HepG2 (cell line): ENCODE results near the gene ANKS6. TPM values are rescaled to one million over a fixed set of nuclear protein-coding genes. Genes with fewer than 3 reads are reported as not detected.

Source experiments
- ATAC-seq: fragments of 200-7000 bp; cut with Tn5 transposase; 3 replicates; pipeline ENCODE4 v1.9.1; 2020; ENCODE audit warnings: mild to moderate bottlenecking, moderate library complexity
- Bru-seq: library from RNA; stranded (reverse); fragments of 400-500 nt; gene quantifications from one replicate; lab custom pipeline; 2021; lab: Mats Ljungman, UMichigan
- BruChase-seq, 2 experiments: library from RNA; stranded (reverse); fragments of 400-500 nt; gene quantifications; one replicate each; lab custom pipeline; 2021; lab: Mats Ljungman, UMichigan
- BruUV-seq: library from RNA; stranded (reverse); fragments of 400-500 nt; replicated peaks from 2 replicates; lab custom pipeline; 2021; lab: Mats Ljungman, UMichigan
- CTCF ChIA-PET: fragments of 300-600 bp; formaldehyde crosslinking; extraction: SDS; loops from one replicate; lab custom pipeline; 2021; ENCODE audit warnings: low total read pairs, inconsistent platforms, low intra/inter-chr PET ratio; lab: Yijun Ruan, JAX
- POLR2A ChIA-PET: fragments of 350-600 bp; sonication (Branson Sonifier 250); formaldehyde crosslinking; loops from one replicate; lab custom pipeline; 2020; ENCODE audit warnings: antibody characterized with exemption, inconsistent platforms; lab: Yijun Ruan, JAX
- DNase-seq: peaks from one replicate; pipeline ENCODE4 v3.0.0-alpha.2; 2015; ENCODE audit warnings: low spot score
- FAIRE-seq: peaks from 3 replicates; lab custom pipeline; 2011; peaks lifted over from hg19 to GRCh38; lab: Jason Lieb, UNC
- H2AFZ ChIP-seq: one replicate; pipeline ENCODE4 v1.6.1; 2011; ENCODE audit warnings: low read length, inconsistent platforms
- H3K27ac ChIP-seq: fragments of 300-600 bp; 3 replicates; pipeline ENCODE4 v1.8.0; 2011; ENCODE audit warnings: mixed run types, mild to moderate bottlenecking, mixed read lengths, low read length, inconsistent platforms; ENCODE audit not compliant: insufficient read depth; ENCODE audit errors: extremely low read length
- H3K27me3 ChIP-seq, 2 experiments: fragments of 200-600 bp in 1 of 2; 2 replicates in 1 of 2; 3 replicates in 1 of 2; pipeline versions ENCODE4 v1.6.0 to v1.8.0; 2011; ENCODE audit warnings: low read length in 2 of 2, mild to moderate bottlenecking in 2 of 2, moderate library complexity in 2 of 2, inconsistent platforms in 1 of 2; ENCODE audit not compliant: insufficient read depth in 2 of 2, control insufficient read depth in 1 of 2
- H3K36me3 ChIP-seq, 2 experiments: fragments of 200-600 bp in 1 of 2; replicated peaks in 1 of 2; 2 replicates in 1 of 2; 3 replicates in 1 of 2; pipeline versions ENCODE4 v1.5.1 to v1.8.0; 2011; ENCODE audit warnings: low read length in 2 of 2, inconsistent platforms in 1 of 2; ENCODE audit not compliant: insufficient read depth in 2 of 2, control insufficient read depth in 1 of 2
- H3K4me1 ChIP-seq: 2 replicates; pipeline ENCODE4 v1.5.1; 2012; ENCODE audit warnings: low read length, inconsistent platforms; ENCODE audit not compliant: insufficient read depth
- H3K4me2 ChIP-seq: 2 replicates; pipeline ENCODE4 v1.6.0; 2011; ENCODE audit warnings: low read depth, low read length, inconsistent platforms
- H3K4me3 ChIP-seq, 3 experiments: fragments of 200-600 bp in 1 of 3; sonication (generic), shearing (Covaris generic) in 1 of 3; replicated peaks in 1 of 3; 2 replicates each; pipeline ENCODE4 v1.5.1; 2011 to 2016; ENCODE audit warnings: low read length in 3 of 3, inconsistent platforms in 2 of 3, low read depth in 2 of 3, mild to moderate bottlenecking in 2 of 3, control low read depth in 1 of 3, mixed read lengths in 1 of 3; ENCODE audit not compliant: insufficient read depth in 1 of 3
- H3K79me2 ChIP-seq: one replicate; pipeline ENCODE4 v1.6.1; 2011; ENCODE audit warnings: low read length, inconsistent platforms; ENCODE audit not compliant: insufficient read depth
- H3K9ac ChIP-seq: 2 replicates; pipeline ENCODE4 v1.6.0; 2011; ENCODE audit warnings: mild to moderate bottlenecking, low read depth, low read length, inconsistent platforms; ENCODE audit not compliant: insufficient read depth
- H3K9me3 ChIP-seq: 2 replicates; pipeline ENCODE4 v1.5.1; 2012; ENCODE audit warnings: mild to moderate bottlenecking, low read length
- H4K20me1 ChIP-seq: 2 replicates; pipeline ENCODE4 v1.6.0; 2011; ENCODE audit warnings: inconsistent platforms, mild to moderate bottlenecking, low read length, moderate library complexity; ENCODE audit not compliant: insufficient read depth
- CREB3 ChIP-seq: sonication (generic); formaldehyde crosslinking; IDR thresholded peaks from 2 replicates; pipeline ENCODE4 v1.5.0; 2020; ENCODE audit warnings: missing genetic modification reagents
- CTCF ChIP-seq: sonication (generic); formaldehyde crosslinking; IDR thresholded peaks from 2 replicates; pipeline ENCODE4 v1.5.0; 2020; ENCODE audit warnings: mild to moderate bottlenecking, missing genetic modification reagents, moderate library complexity
- GABPA ChIP-seq, 2 experiments: IDR thresholded peaks; 2 replicates each; pipeline ENCODE4 v1.6.1; 2011 to 2016; ENCODE audit warnings: low read depth in 2 of 2, low read length in 1 of 2, missing biosample characterization in 1 of 2, missing genetic modification characterization in 1 of 2
- KDM4B ChIP-seq: sonication (generic); formaldehyde crosslinking; IDR thresholded peaks from 2 replicates; pipeline ENCODE4 v1.4.0; 2020; ENCODE audit warnings: missing genetic modification reagents
- MAX ChIP-seq: IDR thresholded peaks from 2 replicates; pipeline ENCODE4 v1.6.1; 2012; ENCODE audit warnings: inconsistent platforms
- ONECUT2 ChIP-seq: sonication (generic); formaldehyde crosslinking; IDR thresholded peaks from 2 replicates; pipeline ENCODE4 v1.4.0; 2020; ENCODE audit warnings: missing genetic modification reagents
- PPARG ChIP-seq: conservative IDR thresholded peaks from 2 replicates; pipeline ENCODE4 v1.6.1; 2016; ENCODE audit warnings: missing biosample characterization, missing genetic modification reagents
- SRSF4 ChIP-seq: fragments of 200-400 bp; formaldehyde crosslinking; IDR thresholded peaks from one replicate; pipeline ENCODE4 v1.6.1; 2018; ENCODE audit warnings: mild to moderate bottlenecking, low read depth, low read length, moderate library complexity; ENCODE audit not compliant: poor library complexity, severe bottlenecking
- TMF1 ChIP-seq: sonication (generic); formaldehyde crosslinking; IDR thresholded peaks from 2 replicates; pipeline ENCODE4 v1.8.1; 2022; ENCODE audit warnings: low read depth, missing genetic modification reagents
- ZFX ChIP-seq: sonication (generic); formaldehyde crosslinking; IDR thresholded peaks from 2 replicates; pipeline ENCODE4 v1.4.0; 2020; ENCODE audit warnings: mild to moderate bottlenecking, low read depth, missing genetic modification reagents, moderate library complexity
- ZKSCAN1 ChIP-seq: fragments of 150-350 bp; IDR thresholded peaks from 2 replicates; pipeline ENCODE4 v1.6.1; 2014; ENCODE audit warnings: low read length
- ZNF235 ChIP-seq: sonication (generic); formaldehyde crosslinking; IDR thresholded peaks from 2 replicates; pipeline ENCODE4 v1.8.1; 2023; ENCODE audit warnings: mild to moderate bottlenecking, missing genetic modification reagents, borderline replicate concordance
- ZNF441 ChIP-seq: sonication (generic); formaldehyde crosslinking; IDR thresholded peaks from 2 replicates; pipeline ENCODE4 v1.7.0; 2021; ENCODE audit warnings: missing genetic modification reagents, borderline replicate concordance
- ZNF607 ChIP-seq: sonication (generic); formaldehyde crosslinking; IDR thresholded peaks from 2 replicates; pipeline ENCODE4 v1.5.1; 2020; ENCODE audit warnings: missing genetic modification reagents, mild to moderate bottlenecking, borderline replicate concordance
- ZNF777 ChIP-seq: sonication (generic); formaldehyde crosslinking; IDR thresholded peaks from 2 replicates; pipeline ENCODE4 v1.4.0; 2020; ENCODE audit warnings: missing genetic modification reagents
- WGBS: methylation state at CpG from one replicate; pipeline ENCODE4 v1.1.6; 2017; ENCODE audit warnings: low lambda C conversion rate; 5-methylcytosine and 5-hydroxymethylcytosine counted together
- in situ Hi-C: cut with HindIII; loops from 2 replicates; pipeline ENCODE4 v1.10.0; 2017; ENCODE audit warnings: low pct_unique_long_range_greater_than_20kb; ENCODE audit not compliant: extremely low pct_ligation_motif_present
- intact Hi-C: fragments of 100-400 bp; cut with micrococcal nuclease; formaldehyde crosslinking; loops from one replicate; pipeline ENCODE4 v1.10.0; 2022; ENCODE audit not compliant: unreplicated experiment
- long read RNA-seq, 2 experiments: library from RNA in 1 of 2; library from polyadenylated mRNA in 1 of 2; stranded (forward) in 1 of 2; unstranded in 1 of 2; transcript quantifications; one replicate each; pipeline ENCODE4 v2.0.0, GENCODE V29; 2019 to 2022
- polyA minus RNA-seq, 3 experiments: library from RNA; depleted of rRNA, polyadenylated mRNA; stranded (reverse); fragments of >200 nt; gene quantifications; 2 replicates each; pipeline ENCODE4 v1.2.3, GENCODE V29; 2011; ENCODE audit warnings: low replicate concordance in 1 of 3
- polyA plus RNA-seq, 8 experiments: library from polyadenylated mRNA; depleted of rRNA in 3 of 8; stranded (reverse) in 7 of 8; unstranded in 1 of 8; fragments of >200 nt; fragmentation: Illumina TruSeq in 4 of 8; extraction: Trizol in 4 of 8; gene quantifications; 2 replicates each; pipeline versions ENCODE4 v1.2.1 to v1.2.3, GENCODE V29; 2011 to 2016; ENCODE audit warnings: low read depth in 4 of 8, missing spikeins in 1 of 8, mixed read lengths in 1 of 8; ENCODE audit not compliant: insufficient read depth in 1 of 8
- total RNA-seq, 5 experiments: library from RNA; depleted of rRNA; stranded (reverse); fragments of >200 nt; fragmentation: Illumina TruSeq; extraction: Trizol; gene quantifications; 2 replicates each; pipeline ENCODE4 v1.2.3, GENCODE V29; 2016; ENCODE audit warnings: low read depth in 1 of 5

ANKS6 gene
- 7.0 and 8.8 TPM in 2 replicates for total RNA-seq (2016; rRNA removed; fragmentation: Illumina TruSeq; extraction: Trizol)
- total RNA-seq (2016; cell fraction: cytosol; rRNA removed; fragmentation: Illumina TruSeq; extraction: Trizol; ENCODE audit: low read depth), result 20.5 and 22.8 TPM in 2 replicates
- 6.5 and 9.0 TPM in 2 replicates for total RNA-seq (2016; cell fraction: insoluble cytoplasmic fraction; rRNA removed; fragmentation: Illumina TruSeq; extraction: Trizol)
- 20.3 and 21.8 TPM in 2 replicates for total RNA-seq (2016; cell fraction: membrane; rRNA removed; fragmentation: Illumina TruSeq; extraction: Trizol)
- 4.9 and 8.5 TPM in 2 replicates for total RNA-seq (2016; cell fraction: nucleus; rRNA removed; fragmentation: Illumina TruSeq; extraction: Trizol)
- 9.5 and 10.7 TPM in 2 replicates for polyA plus RNA-seq (2011; rRNA removed)
- 8.8 and 12.0 TPM in 2 replicates for polyA plus RNA-seq (2011; cell fraction: cytosol; rRNA removed)
- polyA plus RNA-seq (2011; cell fraction: nucleus; rRNA removed), result 24.5 and 25.8 TPM in 2 replicates
- polyA plus RNA-seq (2012), result 7.1 and 10.8 TPM in 2 replicates
- 26.8 and 27.0 TPM in 2 replicates for polyA plus RNA-seq (2016; cell fraction: cytosol; fragmentation: Illumina TruSeq; extraction: Trizol; ENCODE audit: low read depth)
- 6.2 and 8.9 TPM in 2 replicates for polyA plus RNA-seq (2016; cell fraction: insoluble cytoplasmic fraction; fragmentation: Illumina TruSeq; extraction: Trizol; ENCODE audit: low read depth)
- polyA plus RNA-seq (2016; cell fraction: membrane; fragmentation: Illumina TruSeq; extraction: Trizol; ENCODE audit: low read depth), result 22.6 and 25.9 TPM in 2 replicates
- 15.9 and 18.2 TPM in 2 replicates for polyA plus RNA-seq (2016; cell fraction: nucleus; fragmentation: Illumina TruSeq; extraction: Trizol; ENCODE audit: insufficient read depth, low read depth)
- polyA minus RNA-seq (2011; rRNA and poly(A)+ RNA removed; ENCODE audit: low replicate concordance), result 12.2 and 13.0 TPM in 2 replicates
- polyA minus RNA-seq (2011; cell fraction: cytosol; rRNA and poly(A)+ RNA removed), result 4.2 and 4.9 TPM in 2 replicates
- polyA minus RNA-seq (2011; cell fraction: nucleus; rRNA and poly(A)+ RNA removed), result 5.9 and 9.3 TPM in 2 replicates
- percentile 47 among the genes with signal in this experiment for Bru-seq, nascent RNA
- percentile 48 among the genes with signal in this experiment for BruChase-seq, experiment 1, labeled RNA remaining after a 6-hour chase
- BruChase-seq, experiment 2, labeled RNA remaining after a 2-hour chase, result percentile 45 among the genes with signal in this experiment
- long read RNA-seq, experiment 1, partial matches to known transcripts, result 0 of 1 reads
- long read RNA-seq, experiment 1, other reads (novel, unspliced or antisense), result 1 of 1 reads
- long read RNA-seq, experiment 2, full-length matches to known transcripts, result 4 of 41 reads
- long read RNA-seq, experiment 2, partial matches to known transcripts, result 15 of 41 reads
- long read RNA-seq, experiment 2, other reads (novel, unspliced or antisense), result 22 of 41 reads

- ChIA-PET CTCF (interaction anchor here (1.3 to 1.4 kb wide), 2 partner anchors 21 to 481 kb away, joined by 4 to 5 read pairs; no protein-coding TSS in a partner anchor), POLR2A (no interaction called here)
- H3K79me2 ChIP-seq, result no peaks in the 10 kb centered on the region
- peak; percentile 88 for ATAC-seq
- peaks cover 2 to 6% of the 10 kb centered on the region in 2 experiments; a peak in 2 of 5 replicates for H3K27me3 ChIP-seq
- no peak for FAIRE-seq
- no peak within 1 kb of the TSS for H2AFZ ChIP-seq
- no TSS peak for BruUV-seq
- H3K4me1 ChIP-seq, result peaks cover 11% of the 10 kb centered on the region
- peak; percentile 33 for DNase-seq
- peak within 1 kb of the TSS; percentile 83 for H3K4me2 ChIP-seq
- H3K4me3 ChIP-seq, result peak within 1 kb of the TSS; percentile 64 to 74 (median 66)
- no peak within 1 kb of the TSS for H3K27ac ChIP-seq
- in situ Hi-C loops (no loop called here), intact Hi-C loops (no loop called here)
- H4K20me1 ChIP-seq, result no peaks in the 10 kb centered on the region
- H3K9me3 ChIP-seq, result 0 out of 2 replicates have a peak, but pooled peaks cover 9% of the 10 kb centered on the region
- H3K9ac ChIP-seq, result peak within 1 kb of the TSS; percentile 64
- WGBS, result 79% methylated on average over 9 of the region's 86 CpGs
- H3K36me3 ChIP-seq, result no peaks in the 10 kb centered on the region
- TF ChIP-seq KDM4B (no peak), CREB3 (CRISPR knock-in tag) (peak; percentile 71; the same call in 1 of the 2 replicates), ZNF607 (CRISPR knock-in tag) (no peak), PPARG (CRISPR knock-in tag) (no peak), CTCF (CRISPR knock-in tag) (peak; percentile 57; the same call in 1 of the 2 replicates), ZKSCAN1 (peak; percentile 91), MAX (peak; percentile 75), ZNF235 (CRISPR knock-in tag) (no peak), ONECUT2 (no peak), ZNF441 (CRISPR knock-in tag) (peak; percentile 55; the same call in 1 of the 2 replicates), TMF1 (CRISPR knock-in tag) (no peak), SRSF4 (no peak), ZNF777 (CRISPR knock-in tag) (peak; percentile 70), ZFX (CRISPR knock-in tag) (peak; percentile 41; the same call in 1 of the 2 replicates), GABPA (IDR thresholded peaks at IDR 0.05; ENCODE audit: low read depth, low read length) (peak; percentile 41; the same call in 1 of the 2 replicates), GABPA (CRISPR knock-in tag; IDR thresholded peaks at IDR 0.05; ENCODE audit: low read depth) (no peak)
Measured at GRCh38 chr9:98796364-98797101, at the start of gene ANKS6. Gene ANKS6, minus strand, starts transcription at chr9:98796555. Its CDS starts 64 bp downstream, at chr9:98796491.
